K562 (cell line): ENCODE data around the gene UGT3A1. TPM values are rescaled to one million over a fixed set of nuclear protein-coding genes. Genes with fewer than 3 reads are reported as not detected.

Experiments
- ATAC-seq: fragments of 200-7000 bp; cut with Tn5 transposase; 3 replicates; pipeline ENCODE4 v1.9.1; 2020; ENCODE audit warnings: moderate library complexity
- BruUV-seq: library from RNA; stranded (reverse); fragments of 400-500 nt; replicated peaks from 2 replicates; lab custom pipeline; 2021; lab: Mats Ljungman, UMichigan
- CTCF ChIA-PET: fragments of 300-600 bp; formaldehyde crosslinking; extraction: SDS; loops from one replicate; lab custom pipeline; 2021; ENCODE audit warnings: low intra/inter-chr PET ratio; lab: Yijun Ruan, JAX
- POLR2A ChIA-PET: fragments of 300-600, 350-650 bp; sonication (Branson Sonifier 250); formaldehyde crosslinking; extraction: SDS; loops from one replicate; lab custom pipeline; 2021; ENCODE audit warnings: antibody characterized with exemption, inconsistent platforms; lab: Yijun Ruan, JAX
- DNase-seq, 4 experiments: peaks; one replicate each; pipeline versions ENCODE4 v3.0.0 to v3.0.0-alpha.2; 2011 to 2018; ENCODE audit warnings: low spot score in 3 of 4, mixed read lengths in 3 of 4; ENCODE audit errors: extremely low read depth in 1 of 4
- FAIRE-seq: peaks from 2 replicates; lab custom pipeline; 2011; peaks lifted over from hg19 to GRCh38; lab: Jason Lieb, UNC
- H2AFZ ChIP-seq: 2 replicates; pipeline ENCODE4 v1.6.0; 2011; ENCODE audit warnings: low read depth, low read length, control low read depth, inconsistent platforms
- H3K27ac ChIP-seq: fragments of 200-600 bp; 3 replicates; pipeline ENCODE4 v1.8.0; 2011; ENCODE audit warnings: low read depth, mild to moderate bottlenecking, control low read depth, inconsistent platforms, low read length, moderate library complexity, mixed read lengths; ENCODE audit errors: extremely low read depth
- H3K27me3 ChIP-seq, 2 experiments: fragments of 300-600 bp in 1 of 2; 2 replicates in 1 of 2; 3 replicates in 1 of 2; pipeline versions ENCODE4 v1.6.0 to v1.8.0; 2011; ENCODE audit warnings: inconsistent platforms in 2 of 2, low read length in 2 of 2, mild to moderate bottlenecking in 1 of 2, mixed read lengths in 1 of 2, moderate library complexity in 1 of 2; ENCODE audit not compliant: control insufficient read depth in 2 of 2, insufficient read depth in 2 of 2
- H3K36me3 ChIP-seq: fragments of 300-600 bp; 3 replicates; pipeline ENCODE4 v1.8.0; 2011; ENCODE audit warnings: mild to moderate bottlenecking, low read length, inconsistent platforms; ENCODE audit not compliant: control insufficient read depth, insufficient read depth
- H3K4me1 ChIP-seq, 2 experiments: fragments of 200-600 bp in 1 of 2; replicated peaks in 1 of 2; 2 replicates in 1 of 2; 3 replicates in 1 of 2; pipeline versions ENCODE4 v1.5.1 to v1.8.0; 2011; ENCODE audit warnings: inconsistent platforms in 2 of 2, low read length in 2 of 2, mild to moderate bottlenecking in 1 of 2, mixed read lengths in 1 of 2, moderate library complexity in 1 of 2; ENCODE audit not compliant: control insufficient read depth in 2 of 2, insufficient read depth in 2 of 2
- H3K4me2 ChIP-seq: 2 replicates; pipeline ENCODE4 v1.6.1; 2011; ENCODE audit warnings: low read length, control low read depth, inconsistent platforms, mixed read lengths; ENCODE audit not compliant: insufficient read depth
- H3K4me3 ChIP-seq: fragments of 200-600 bp; sonication (generic), shearing (Covaris generic); 2 replicates; pipeline ENCODE4 v1.5.1; 2016; ENCODE audit warnings: control low read depth, inconsistent platforms
- H3K79me2 ChIP-seq: fragments of 200-600 bp; 3 replicates; pipeline ENCODE4 v1.8.0; 2011; ENCODE audit warnings: low read length, inconsistent platforms; ENCODE audit not compliant: control insufficient read depth, insufficient read depth
- H3K9ac ChIP-seq, 2 experiments: 2 replicates each; pipeline versions ENCODE4 v1.6.0 to v1.6.1; 2011; ENCODE audit warnings: low read depth in 2 of 2, low read length in 2 of 2, control low read depth in 1 of 2, inconsistent platforms in 1 of 2, mild to moderate bottlenecking in 1 of 2, mixed read lengths in 1 of 2; ENCODE audit not compliant: insufficient read depth in 1 of 2
- H3K9me1 ChIP-seq: one replicate; pipeline ENCODE4 v1.6.0; 2011; ENCODE audit warnings: inconsistent platforms, mild to moderate bottlenecking, low read length, moderate library complexity; ENCODE audit not compliant: control insufficient read depth, insufficient read depth
- H3K9me3 ChIP-seq: replicated peaks from 2 replicates; pipeline ENCODE4 v1.5.1; 2011; ENCODE audit warnings: low read depth, low read length, inconsistent platforms; ENCODE audit not compliant: control insufficient read depth, insufficient read depth
- H4K20me1 ChIP-seq: replicated peaks from 2 replicates; pipeline ENCODE4 v1.6.1; 2011; ENCODE audit warnings: low read length, inconsistent platforms, mixed read lengths; ENCODE audit not compliant: control insufficient read depth, insufficient read depth
- BHLHE40 ChIP-seq: IDR thresholded peaks from 2 replicates; pipeline ENCODE4 v1.6.1; 2011; ENCODE audit warnings: low read length, improper control_type of control experiment
- CXXC5 ChIP-seq: fragments of 250-450 bp; sonication (Bioruptor Pico); IDR thresholded peaks from 2 replicates; pipeline ENCODE4 v1.8.0; 2022; ENCODE audit warnings: inconsistent platforms, mild to moderate bottlenecking, moderate library complexity
- ELF1 ChIP-seq: fragments of 200-800 bp; sonication (Bioruptor generic); IDR thresholded peaks from 2 replicates; pipeline ENCODE4 v1.6.1; 2016; ENCODE audit warnings: missing genetic modification characterization, missing compliant biosample characterization
- ESRRB ChIP-seq: fragments of 250-450 bp; sonication (Bioruptor Pico); IDR thresholded peaks from 2 replicates; pipeline ENCODE4 v1.5.0; 2020; ENCODE audit warnings: mild to moderate bottlenecking, moderate library complexity, borderline replicate concordance
- MLLT1 ChIP-seq, 2 experiments: fragments of 450-650 bp; IDR thresholded peaks; 2 replicates each; pipeline ENCODE4 v1.6.1; 2016
- MTA2 ChIP-seq: fragments of 450-650 bp; IDR thresholded peaks from 2 replicates; pipeline ENCODE4 v1.6.1; 2016; ENCODE audit warnings: low read depth
- PHTF2 ChIP-seq: fragments of 250-450 bp; sonication (Bioruptor Pico); IDR thresholded peaks from 2 replicates; pipeline ENCODE4 v1.5.0; 2021; ENCODE audit warnings: mild to moderate bottlenecking
- POLR2A ChIP-seq: fragments of 450-650 bp; conservative IDR thresholded peaks from 2 replicates; pipeline ENCODE4 v1.6.1; 2016
- POLR2AphosphoS2 ChIP-seq: IDR thresholded peaks from 2 replicates; pipeline ENCODE4 v1.6.1; 2012; ENCODE audit warnings: low read length, improper control_type of control experiment
- USF2 ChIP-seq: sonication (generic); formaldehyde crosslinking; IDR thresholded peaks from 2 replicates; pipeline ENCODE4 v1.5.0; 2020; ENCODE audit warnings: missing genetic modification reagents
- ZC3H11A ChIP-seq: IDR thresholded peaks from 2 replicates; pipeline ENCODE4 v1.6.1; 2012; ENCODE audit warnings: low read depth, low read length, improper control_type of control experiment
- ZNF584 ChIP-seq: fragments of 200-800 bp; sonication (Bioruptor generic); IDR thresholded peaks from 2 replicates; pipeline ENCODE4 v1.6.1; 2016; ENCODE audit warnings: low read depth, mild to moderate bottlenecking, missing genetic modification characterization, missing compliant biosample characterization
- ZNF695 ChIP-seq: fragments of 450-650 bp; formaldehyde crosslinking; IDR thresholded peaks from 2 replicates; pipeline ENCODE4 v1.4.0; 2020; ENCODE audit warnings: mild to moderate bottlenecking, moderate library complexity
- ZNF764 ChIP-seq: fragments of 250-450 bp; sonication (Bioruptor Pico); IDR thresholded peaks from 2 replicates; pipeline ENCODE4 v1.4.0; 2020; ENCODE audit warnings: low read depth, mild to moderate bottlenecking, moderate library complexity
- WGBS: fragments of 100-300 bp; shearing (Covaris generic); methylation state at CpG from one replicate; pipeline ENCODE4 v1.1.6; 2016; ENCODE audit warnings: low coverage, mixed read lengths; ENCODE audit not compliant: insufficient coverage; ENCODE audit errors: missing lambda C conversion rate; 5-methylcytosine and 5-hydroxymethylcytosine counted together
- in situ Hi-C: fragments of 300-500 bp; cut with MboI; formaldehyde crosslinking; loops from 4 replicates; pipeline ENCODE4 v1.15.0; 2018; ENCODE audit warnings: inconsistent platforms, mixed read lengths
- intact Hi-C: fragments of 100-400 bp; cut with micrococcal nuclease; formaldehyde crosslinking; loops from 2 replicates; pipeline ENCODE4 v1.14.2; 2022
- polyA plus RNA-seq, 8 experiments: library from polyadenylated mRNA; depleted of rRNA in 4 of 8; stranded (reverse) in 5 of 8; unstranded in 3 of 8; fragments of >200 nt; fragmentation: Nextera tagmentation in 2 of 8; fragmentation: Illumina TruSeq in 1 of 8; extraction: Ambion mirVana in 2 of 8; extraction: Trizol in 1 of 8; gene quantifications; 2 replicates each; pipeline versions ENCODE4 v1.2.1 to v1.2.3, GENCODE V29; 2011 to 2014; ENCODE audit warnings: inconsistent platforms in 1 of 8, missing spikeins in 1 of 8
- total RNA-seq, 7 experiments: library from RNA; depleted of rRNA in 6 of 7; stranded (reverse); fragments of >200 nt in 6 of 7; fragmentation: Illumina TruSeq in 2 of 7; extraction: Trizol in 2 of 7; gene quantifications; 2 replicates each; pipeline versions ENCODE4 v1.2.1 to v1.2.3, GENCODE V29; 2011 to 2021; ENCODE audit warnings: low replicate concordance in 1 of 7

Gene UGT3A1
- total and polyA plus RNA-seq, 9 of the 15 experiments (the other 6 are each of a cell fraction or from before 2014, with no cell fraction given) = not detected

- no peaks in the 10 kb centered on the region; a peak in 1 of 5 replicates for H3K27me3 ChIP-seq
- intact Hi-C loops = no loop called here
- no peaks in the 10 kb centered on the region for H3K9me3 ChIP-seq
- H3K4me1 ChIP-seq = no peaks in the 10 kb centered on the region
- no peak overlapping the region for H3K27ac ChIP-seq
- 4% methylated on average over 5 of the region's 5 CpGs for WGBS
- no peak for DNase-seq
- H3K79me2 ChIP-seq = no peaks in the 10 kb centered on the region
- BruUV-seq = no TSS peak
- no peak overlapping the region for H3K9ac ChIP-seq
- CTCF ChIA-PET = no interaction called here
- TF ChIP-seq ZNF695 (CRISPR knock-in tag) (no peak), ZC3H11A (no peak), POLR2AphosphoS2 (no peak), USF2 (no peak), MLLT1 (IDR thresholded peaks at IDR 0.05) (no peak), BHLHE40 (no peak), ZNF584 (CRISPR knock-in tag) (no peak), PHTF2 (no peak), ELF1 (no peak), POLR2A (no peak), CXXC5 (CRISPR knock-in tag) (no peak), ESRRB (no peak), ZNF764 (no peak), MTA2 (no peak)
- TF ChIP-seq, all 486 proteins: peak for 0
- Histone ChIP-seq H2AFZ (no peak overlapping the region), H3K36me3 (no peaks in the 10 kb centered on the region), H3K9me1 (no peaks in the 10 kb centered on the region), H3K4me2 (no peak overlapping the region), H4K20me1 (no peaks in the 10 kb centered on the region), H3K4me3 (no peak overlapping the region)
- FAIRE-seq (no peak), ATAC-seq (no peak)
- in situ Hi-C loops = no loop called here
- POLR2A ChIA-PET = no interaction called here
Measured at GRCh38 chr5:35971878-35972210, 19.3 kb downstream of the UGT3A1 start.
